ENCODE results near the gene PTN.

- TF ChIP-seq CTCF (conservative IDR thresholded peaks at IDR 0.05) (no peak), EZH2 (IDR thresholded peaks at IDR 0.05; ENCODE audit: low read depth) (no peak)
These were observed 1.3 kb downstream of the PTN start for GRCh38 chr7:137342265-137342664.
